ENCODE data around the gene RAC2.

- TF ChIP-seq CTCF (conservative IDR thresholded peaks at IDR 0.05) (no peak), EZH2 (IDR thresholded peaks at IDR 0.05; ENCODE audit: low read depth) (no peak)
Measured at GRCh38 chr22:37175414-37176281, 68.4 kb downstream of the RAC2 start.
